GM10266 (cell line): Measurements from ENCODE around the gene C1orf198.

Experiments
- DNase-seq: peaks from one replicate; pipeline ENCODE4 v3.0.0; 2012; ENCODE audit errors: extremely low spot score
- TF ChIP-seq, protein P1 (sequence below): IDR thresholded peaks from 2 replicates; pipeline ENCODE4 v1.5.1; 2012; ENCODE audit warnings: mild to moderate bottlenecking, low read depth; ENCODE audit not compliant: control insufficient read depth, insufficient read depth; ENCODE audit errors: missing control alignments

The C1orf198 gene

DNA sequence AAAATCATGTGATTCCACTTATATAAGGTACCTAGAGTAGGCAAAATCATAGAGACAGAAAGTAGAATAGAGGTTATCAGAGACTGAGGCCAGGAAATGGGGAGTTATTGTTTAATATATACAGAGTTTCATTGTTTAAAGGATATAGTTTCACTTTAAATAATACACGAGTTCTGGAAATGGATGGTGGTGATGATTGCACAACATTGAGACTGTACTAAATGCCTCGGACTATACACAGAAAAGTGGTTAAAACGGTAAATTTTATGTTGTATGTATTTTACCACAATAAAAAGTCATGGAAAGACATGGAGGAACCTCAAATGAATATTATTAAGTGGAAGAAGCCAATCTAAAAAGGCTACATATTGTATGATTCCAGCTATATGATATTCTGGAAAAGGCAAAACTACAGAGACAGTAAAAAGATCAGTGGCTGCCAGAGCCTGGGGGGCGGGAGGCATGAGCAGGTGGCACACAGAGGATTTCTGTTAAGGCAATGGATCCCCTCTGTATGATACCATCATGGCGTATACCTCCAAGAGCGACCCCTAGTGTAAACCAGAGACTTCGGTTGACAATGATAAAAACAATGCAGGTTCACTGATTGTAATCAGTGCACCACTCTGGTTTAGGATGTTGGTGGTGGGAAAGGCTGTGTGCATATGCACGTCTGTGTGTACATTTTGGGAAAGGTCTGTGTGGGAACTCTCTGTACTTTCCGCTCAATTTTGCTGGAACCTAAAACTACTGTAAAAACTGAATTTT lies 7.5 kb downstream of the C1orf198 start:
- no peak for DNase-seq
- TF ChIP-seq, protein P1, sequence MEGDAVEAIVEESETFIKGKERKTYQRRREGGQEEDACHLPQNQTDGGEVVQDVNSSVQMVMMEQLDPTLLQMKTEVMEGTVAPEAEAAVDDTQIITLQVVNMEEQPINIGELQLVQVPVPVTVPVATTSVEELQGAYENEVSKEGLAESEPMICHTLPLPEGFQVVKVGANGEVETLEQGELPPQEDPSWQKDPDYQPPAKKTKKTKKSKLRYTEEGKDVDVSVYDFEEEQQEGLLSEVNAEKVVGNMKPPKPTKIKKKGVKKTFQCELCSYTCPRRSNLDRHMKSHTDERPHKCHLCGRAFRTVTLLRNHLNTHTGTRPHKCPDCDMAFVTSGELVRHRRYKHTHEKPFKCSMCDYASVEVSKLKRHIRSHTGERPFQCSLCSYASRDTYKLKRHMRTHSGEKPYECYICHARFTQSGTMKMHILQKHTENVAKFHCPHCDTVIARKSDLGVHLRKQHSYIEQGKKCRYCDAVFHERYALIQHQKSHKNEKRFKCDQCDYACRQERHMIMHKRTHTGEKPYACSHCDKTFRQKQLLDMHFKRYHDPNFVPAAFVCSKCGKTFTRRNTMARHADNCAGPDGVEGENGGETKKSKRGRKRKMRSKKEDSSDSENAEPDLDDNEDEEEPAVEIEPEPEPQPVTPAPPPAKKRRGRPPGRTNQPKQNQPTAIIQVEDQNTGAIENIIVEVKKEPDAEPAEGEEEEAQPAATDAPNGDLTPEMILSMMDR, result no peak

DNA sequence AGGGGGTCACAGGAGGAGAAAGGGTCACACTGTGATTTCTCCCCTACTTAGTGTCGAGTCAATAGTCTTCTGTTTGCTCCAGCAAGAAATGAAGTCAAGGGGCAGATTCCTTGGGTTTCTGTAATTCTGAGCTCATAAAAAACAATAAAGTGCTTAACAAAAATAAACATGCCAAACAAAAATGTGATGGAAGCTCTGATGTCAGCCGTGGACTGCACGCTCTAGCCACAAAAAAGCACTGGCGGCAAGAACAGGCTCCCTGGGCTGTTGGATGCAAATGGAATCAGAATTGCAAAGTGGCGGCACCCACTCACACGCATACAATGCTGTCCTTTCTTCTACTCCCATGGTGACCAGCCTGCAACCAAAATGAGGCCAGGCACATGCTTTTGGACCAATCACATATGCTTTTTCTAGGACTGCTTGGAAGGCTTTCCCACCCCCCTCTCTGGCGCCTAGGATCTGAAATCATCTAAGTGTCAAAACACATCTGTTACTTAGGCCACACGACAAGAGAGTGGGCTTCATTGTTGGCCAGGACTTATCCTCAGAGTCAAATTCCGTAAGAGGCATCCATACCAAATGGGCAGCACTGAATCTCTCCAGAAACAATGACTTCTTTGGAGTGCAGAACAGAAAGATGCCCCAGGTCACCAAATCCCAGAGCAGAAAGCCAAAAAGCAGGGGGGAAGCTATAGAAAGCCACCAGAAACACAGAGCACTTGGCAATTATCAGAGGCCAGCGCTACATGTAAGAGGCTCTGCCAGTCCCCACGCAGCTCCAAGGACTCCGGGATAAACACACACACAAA lies 9.2 kb downstream of the C1orf198 start:
- TF ChIP-seq, protein P1, result no peak
- DNase-seq, result no peak

DNA sequence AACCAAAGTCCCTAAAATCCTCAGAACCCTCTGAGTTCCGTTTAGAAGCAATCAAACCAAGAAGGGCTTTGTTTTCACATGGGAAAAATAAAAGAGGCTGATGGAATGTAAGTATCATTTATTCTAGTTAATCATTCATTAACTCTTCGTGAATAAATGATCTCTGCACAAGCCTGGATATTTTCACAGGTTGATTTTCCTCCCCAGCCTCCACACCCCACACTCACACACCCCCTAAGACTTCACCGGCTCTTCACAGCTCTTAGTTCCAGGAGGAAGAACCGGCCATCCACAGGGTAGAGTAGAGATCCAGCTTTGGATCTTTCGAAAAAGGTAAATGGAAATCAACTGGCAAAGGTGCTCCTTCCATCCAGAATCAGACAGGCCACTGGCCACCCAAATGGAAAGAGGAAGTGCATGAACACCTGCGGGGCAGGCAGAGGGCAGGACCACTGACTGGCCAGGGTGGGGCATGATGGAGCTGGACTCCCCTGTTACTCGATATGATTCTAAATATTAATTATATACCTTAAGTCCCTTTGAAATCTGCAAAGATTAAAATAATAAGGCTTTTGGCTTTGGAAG lies 10.0 kb downstream of the C1orf198 start:
- TF ChIP-seq, protein P1, result no peak
- no peak for DNase-seq

DNA sequence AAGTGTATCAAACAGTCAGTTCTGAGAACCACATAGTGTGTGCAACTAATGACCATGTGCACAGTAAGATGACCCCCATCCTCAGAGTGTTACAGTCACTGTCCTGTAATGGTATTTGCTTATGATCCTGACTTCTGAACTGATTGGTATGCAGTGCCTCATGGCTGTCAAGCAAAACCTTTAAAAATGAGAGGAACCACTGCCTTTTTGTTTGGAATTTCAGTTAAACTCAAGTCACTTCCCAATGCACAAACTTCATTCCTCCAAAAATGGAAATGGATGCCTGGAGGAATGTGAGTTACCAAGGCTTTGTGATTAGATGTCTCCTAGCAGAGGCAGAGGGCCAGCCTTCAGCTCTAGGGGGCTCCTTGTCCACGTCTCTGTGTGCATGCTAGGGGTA lies 10.5 kb downstream of the C1orf198 start:
- DNase-seq, result no peak
- TF ChIP-seq, protein P1, result no peak

DNA sequence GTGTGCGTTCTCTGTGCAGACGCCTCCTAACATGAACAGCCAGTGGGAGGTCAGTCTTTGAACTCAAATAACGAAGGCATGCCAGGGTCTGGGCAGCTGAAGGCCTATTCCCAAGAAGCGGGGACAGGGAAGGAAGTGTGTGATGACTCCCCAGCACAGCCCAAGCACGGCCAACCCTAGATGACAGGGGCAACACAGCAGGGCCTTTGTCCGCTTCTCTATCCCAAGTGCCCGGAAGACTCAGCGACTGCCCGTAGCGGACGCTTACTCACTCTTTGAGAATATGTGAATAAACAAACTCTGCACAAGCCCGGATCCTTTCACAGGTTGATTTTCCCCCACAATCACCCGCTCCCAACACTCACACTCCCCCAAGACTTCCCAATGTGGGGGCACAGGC lies 11.2 kb downstream of the C1orf198 start:
- DNase-seq, result no peak
- TF ChIP-seq, protein P1, result no peak

DNA sequence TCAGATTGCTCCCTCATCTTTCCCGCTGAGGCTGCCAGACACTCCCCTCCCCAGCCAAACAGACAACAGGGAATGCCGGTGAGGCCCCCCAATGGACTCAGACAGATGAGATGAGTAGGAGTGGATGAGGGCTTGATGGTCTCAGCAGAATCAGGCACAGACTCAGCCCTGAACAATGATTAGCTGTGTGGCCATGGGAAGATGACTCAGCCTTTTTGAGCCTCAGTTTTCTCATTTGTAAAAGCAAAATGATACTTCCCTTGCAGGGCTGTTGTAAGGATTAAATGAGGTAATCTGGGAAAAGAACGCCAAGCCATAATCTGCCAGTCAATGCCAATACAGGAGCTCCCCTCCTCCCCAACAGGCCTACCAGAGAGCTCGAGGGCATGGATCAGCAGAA lies 12.4 kb downstream of the C1orf198 start:
- no peak for DNase-seq
- TF ChIP-seq, protein P1, result no peak
